Activated CD8-positive, alpha-beta memory T cell treated with anti-CD3 and anti-CD28 coated beads, Interleukin-2, amount 50 U/mL, for 24 hours (primary cell): ENCODE data around the gene TVP23B.
"Not testable (repeated sequence)": the region's sequence is repeated elsewhere in the genome, so short reads cannot be mapped to it uniquely, and the experiment has no call there.

Source experiments
- DNase-seq: peaks from one replicate; pipeline ENCODE4 v3.0.0-alpha.2; 2020; ENCODE audit errors: extremely low read depth

The TVP23B gene

DNA sequence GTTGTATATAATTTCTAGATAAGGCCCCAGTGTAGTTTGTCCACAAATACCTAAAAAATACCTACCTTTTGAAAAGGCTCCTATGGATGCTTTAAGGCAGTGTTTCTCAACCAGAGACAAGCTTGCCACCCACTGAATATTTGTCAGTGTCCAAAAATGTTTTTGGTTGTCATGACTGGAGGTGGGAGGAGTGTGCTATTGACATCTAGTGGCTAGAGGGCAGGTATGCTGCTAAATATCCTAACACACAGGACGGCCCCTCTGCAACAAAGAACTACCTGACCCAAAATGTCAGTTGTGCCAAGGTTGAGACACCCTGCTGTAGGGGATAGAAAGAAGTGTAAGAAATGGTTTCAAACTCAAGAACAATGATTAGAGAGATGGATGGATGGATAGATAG lies 10.4 kb downstream of the TVP23B start:
- DNase-seq, result not testable (repeated sequence)

DNA sequence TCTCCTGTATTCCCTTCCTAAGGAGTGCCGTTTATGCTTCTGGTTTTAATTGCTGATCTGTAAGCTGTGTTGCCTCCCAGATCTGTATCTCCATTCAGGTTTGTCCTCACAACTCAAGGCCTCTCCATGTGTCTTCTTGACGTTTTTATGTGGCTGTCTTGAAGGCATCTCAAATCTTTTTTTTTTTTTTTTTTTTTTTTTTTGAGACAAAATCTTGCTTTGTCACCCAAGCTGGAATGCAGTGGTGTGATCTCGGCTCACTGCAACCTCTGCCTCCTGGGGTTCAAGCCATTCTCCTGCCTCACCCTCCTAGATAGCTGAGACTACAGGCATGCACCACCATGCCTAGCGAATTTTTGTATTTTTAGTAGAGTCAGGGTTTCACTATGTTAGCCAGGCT lies 13.9 kb downstream of the TVP23B start:
- DNase-seq, result not testable (repeated sequence)

DNA sequence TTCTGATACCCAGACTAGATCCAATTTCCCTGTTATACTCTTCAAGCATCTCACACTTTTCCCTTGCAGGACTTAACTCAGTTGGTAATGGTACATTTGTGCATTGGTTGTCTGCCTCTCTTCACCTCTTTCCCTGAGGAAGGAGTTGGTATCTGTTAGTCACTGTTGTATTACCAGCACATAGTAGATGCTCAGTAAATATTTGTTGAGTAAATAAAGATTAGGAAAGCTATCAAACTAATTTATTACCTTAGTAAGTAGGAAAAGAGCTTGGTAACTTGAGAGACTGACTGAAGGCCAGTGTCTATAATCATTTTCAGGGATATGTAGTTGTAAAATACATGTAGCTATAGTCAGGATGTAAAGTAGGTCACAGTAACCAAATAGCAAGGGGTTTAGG lies 15.9 kb downstream of the TVP23B start:
- DNase-seq, result not testable (repeated sequence)

- not testable (repeated sequence) for DNase-seq
These were observed 22.7 kb downstream of the TVP23B start for GRCh38 chr17:18803458-18804245.

DNA sequence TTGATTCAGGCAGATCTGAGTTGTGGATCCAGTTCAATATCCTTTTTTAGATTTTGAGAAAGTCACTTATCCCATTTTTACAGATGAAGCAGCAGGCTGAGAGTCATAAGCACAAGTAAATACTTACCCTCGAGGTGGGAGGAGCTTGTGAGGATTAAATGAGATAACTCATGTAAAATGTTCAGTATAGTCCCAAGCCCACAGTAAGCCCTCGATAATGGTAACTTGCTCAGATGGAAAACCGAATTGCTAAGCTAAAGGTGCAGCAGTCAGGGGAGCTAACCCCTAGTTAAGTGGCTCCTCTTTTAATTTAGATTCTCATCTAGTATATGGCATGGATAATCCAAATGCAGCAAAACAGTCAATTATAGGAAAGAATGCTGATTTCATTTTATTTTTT lies 34.9 kb downstream of the TVP23B start:
- DNase-seq, result not testable (repeated sequence)

GRCh38 chr17:18816489-18817371 lies 35.7 kb downstream of the TVP23B start:
- DNase-seq, result not testable (repeated sequence)

DNA sequence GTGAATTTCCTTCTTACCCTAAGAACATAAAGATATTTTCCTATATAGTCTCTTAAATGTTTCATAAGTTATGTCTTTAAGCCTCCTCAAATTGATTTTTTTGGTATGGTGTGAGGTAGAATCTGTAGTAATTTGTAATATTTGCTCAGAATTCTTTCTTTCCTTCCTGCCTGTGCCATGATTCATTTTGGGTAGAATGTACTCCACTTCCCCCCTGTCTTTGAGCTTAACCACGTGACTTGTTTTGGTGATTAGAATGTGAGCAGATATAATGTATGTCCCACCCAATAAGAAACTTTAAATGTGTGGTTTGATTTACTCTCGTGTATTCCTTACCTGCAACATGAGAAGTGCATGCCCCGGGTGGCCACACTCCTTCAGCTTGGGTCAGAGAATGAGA lies 40.4 kb downstream of the TVP23B start:
- not testable (repeated sequence) for DNase-seq

- not testable (repeated sequence) for DNase-seq
These were observed 46.6 kb downstream of the TVP23B start for GRCh38 chr17:18827613-18828012.

DNA sequence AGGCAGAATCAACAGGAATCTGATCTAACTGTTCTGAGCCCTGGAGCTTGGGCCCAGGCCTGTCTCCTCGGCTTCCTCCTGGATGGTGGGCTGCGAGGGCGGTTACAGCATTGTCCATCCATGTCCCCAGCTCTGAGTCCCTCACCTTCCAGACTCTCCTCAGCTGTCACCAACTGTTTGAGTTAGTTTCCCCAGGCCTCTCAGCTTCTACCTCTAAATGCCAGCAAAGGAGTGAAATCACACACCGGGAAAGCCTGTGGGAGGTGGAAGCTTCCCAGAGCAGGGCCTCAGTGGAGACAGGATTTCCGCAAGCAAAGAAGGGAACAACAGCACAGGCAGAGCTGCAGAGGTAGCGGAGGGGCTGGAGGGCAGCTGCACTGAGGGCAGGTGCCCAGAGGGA lies 67.5 kb downstream of the TVP23B start:
- DNase-seq, result no peak

DNA sequence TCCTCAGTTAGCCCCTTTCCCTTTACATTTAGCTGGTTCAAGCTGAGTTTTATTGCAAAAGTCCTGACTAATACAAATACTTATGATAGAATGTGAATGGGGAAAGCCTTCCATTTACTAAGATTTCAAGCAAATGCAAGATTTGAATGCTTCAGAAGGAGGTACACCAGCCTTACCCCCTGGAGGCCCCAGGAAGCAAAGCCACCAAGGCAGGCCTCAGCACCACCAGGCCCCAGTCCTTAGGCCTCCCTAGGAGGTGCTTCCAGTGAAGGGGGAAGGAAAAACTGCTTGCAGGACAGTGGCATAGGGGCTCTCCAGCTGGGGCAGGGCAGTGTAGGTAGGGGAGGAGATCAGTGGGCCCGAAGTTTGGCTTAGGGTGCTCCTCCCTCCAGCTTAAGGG lies 69.7 kb downstream of the TVP23B start:
- no peak for DNase-seq

DNA sequence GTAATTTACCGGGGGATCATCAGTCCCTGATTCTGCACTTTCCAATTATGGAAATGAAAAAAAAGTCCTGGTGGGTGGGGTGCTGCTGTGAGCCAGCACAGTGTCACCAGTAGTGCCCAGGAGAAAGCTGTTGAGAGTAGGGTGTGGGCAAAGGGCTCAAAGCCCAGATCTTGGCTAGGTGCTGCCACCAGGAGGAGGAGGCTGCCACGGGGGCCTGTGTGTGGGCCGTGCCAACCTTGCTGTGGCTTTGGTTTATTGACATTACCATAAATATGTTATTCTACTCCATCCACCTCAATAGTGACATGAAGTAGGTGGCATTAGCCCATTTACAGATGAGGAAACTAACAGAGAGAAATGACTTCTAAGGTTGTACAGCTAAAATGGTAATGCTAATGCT lies 70.2 kb downstream of the TVP23B start:
- no peak for DNase-seq

- no peak for DNase-seq
These were observed 74.0 kb downstream of the TVP23B start for GRCh38 chr17:18854956-18855355.

DNA sequence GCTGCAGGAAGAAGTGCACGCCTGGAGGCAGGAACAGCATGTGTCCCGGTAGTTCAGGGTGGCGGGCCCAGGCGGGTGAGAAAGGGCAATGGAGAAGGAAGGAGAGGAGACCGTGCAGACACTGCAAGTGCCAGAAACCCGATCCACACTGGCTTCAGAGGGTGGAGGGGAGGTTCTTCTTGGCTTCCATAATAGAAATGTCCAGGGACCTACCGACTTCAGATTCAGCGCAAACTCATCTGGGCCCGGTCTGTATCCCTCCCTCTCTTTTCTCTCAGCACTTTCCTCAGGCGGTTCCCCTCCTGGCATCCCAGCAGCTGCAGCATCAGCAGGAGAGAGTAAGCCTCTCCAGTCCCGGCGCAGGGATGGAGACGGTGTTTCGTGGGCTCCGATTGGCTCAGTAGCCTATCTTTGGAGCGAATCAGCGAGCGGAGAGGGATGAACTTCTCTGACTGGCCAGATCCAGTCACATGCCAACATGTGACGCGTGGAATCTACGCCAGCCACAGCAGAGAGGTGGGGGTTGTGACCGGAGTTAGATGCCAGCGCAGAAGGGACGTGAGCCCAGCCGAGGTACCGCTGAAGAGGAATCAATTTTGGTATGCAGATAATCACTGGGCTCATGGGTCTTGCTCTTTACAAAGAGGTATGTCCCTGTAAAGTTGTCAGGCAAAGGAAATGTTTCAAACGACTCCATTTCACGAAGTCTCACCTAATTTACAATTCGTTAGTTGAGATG lies 75.0 kb downstream of the TVP23B start:
- DNase-seq, result peak; percentile 83
